Lower leg skin (tissue), 4 donors: ENCODE measurements around the gene TESK1. TPM values are rescaled to one million over a fixed set of nuclear protein-coding genes. Genes with fewer than 3 reads are reported as not detected.
"Not testable (repeated sequence)": the region's sequence is repeated elsewhere in the genome, so short reads cannot be mapped to it uniquely, and the experiment has no call there.

ENCODE experiments used
- DNase-seq, 2 donors: peaks; one replicate each; pipeline ENCODE4 v3.0.0-alpha.2; 2019; ENCODE audit warnings: low spot score in 2 of 2
- H3K4me3 ChIP-seq: fragments of 200-600 bp; sonication (generic); 2 replicates; pipeline ENCODE4 v1.5.1; 2017; ENCODE audit warnings: mild to moderate bottlenecking, low read depth; ENCODE audit not compliant: poor library complexity, severe bottlenecking
- POLR2A ChIP-seq, 2 donors: fragments of 450-650 bp; IDR thresholded peaks; one replicate each; pipeline ENCODE4 v1.6.1; 2016 to 2017; ENCODE audit warnings: antibody characterized with exemption in 2 of 2, mild to moderate bottlenecking in 1 of 2, moderate library complexity in 1 of 2
- WGBS, 2 donors: methylation state at CpG; one replicate each; pipeline ENCODE4 v1.1.5; 2018; 5-methylcytosine and 5-hydroxymethylcytosine counted together
- intact Hi-C: fragments of 100-400 bp; cut with DNase I; formaldehyde crosslinking; loops from one replicate; pipeline ENCODE4 v1.15.0; 2023; ENCODE audit warnings: low total_unique reads
- total RNA-seq, 4 donors: library from RNA; depleted of rRNA; stranded (reverse); fragments of >200 nt; gene quantifications; one replicate each; pipeline ENCODE4 v1.1.0, GENCODE V29; 2016
- TF ChIP-seq, protein P1 (sequence below), 3 donors: fragments of 450-650 bp; IDR thresholded peaks; one replicate each; pipeline ENCODE4 v1.5.1; 2016; ENCODE audit warnings: antibody characterized with exemption in 3 of 3, mild to moderate bottlenecking in 3 of 3, moderate library complexity in 2 of 3

TESK1 gene
- total RNA-seq, 4 donors from 2014 or later: 20.8 to 43.5 (median 33.0) TPM

DNA sequence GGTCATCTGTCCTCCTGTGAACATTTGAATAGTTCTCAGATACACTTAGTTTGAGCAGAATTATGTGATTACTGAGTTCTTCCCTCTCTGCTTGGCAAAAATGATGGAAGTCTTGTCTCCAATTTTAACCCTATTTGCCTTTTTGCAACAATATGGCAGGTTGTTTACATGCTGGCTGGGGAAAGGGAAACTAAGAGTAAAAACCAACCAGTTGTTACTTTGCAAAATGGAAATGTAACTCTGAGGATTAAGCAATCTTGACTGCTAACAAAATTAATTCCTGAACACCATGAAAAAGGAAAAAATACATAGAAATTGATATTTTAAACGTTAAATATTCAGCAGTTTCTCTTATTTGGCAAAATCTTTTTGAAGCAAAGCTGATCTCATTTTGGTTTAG is 34.6 kb downstream of the TESK1 start:
- TF ChIP-seq POLR2A (IDR thresholded peaks at IDR 0.05): no peak
- TF ChIP-seq, protein P1, sequence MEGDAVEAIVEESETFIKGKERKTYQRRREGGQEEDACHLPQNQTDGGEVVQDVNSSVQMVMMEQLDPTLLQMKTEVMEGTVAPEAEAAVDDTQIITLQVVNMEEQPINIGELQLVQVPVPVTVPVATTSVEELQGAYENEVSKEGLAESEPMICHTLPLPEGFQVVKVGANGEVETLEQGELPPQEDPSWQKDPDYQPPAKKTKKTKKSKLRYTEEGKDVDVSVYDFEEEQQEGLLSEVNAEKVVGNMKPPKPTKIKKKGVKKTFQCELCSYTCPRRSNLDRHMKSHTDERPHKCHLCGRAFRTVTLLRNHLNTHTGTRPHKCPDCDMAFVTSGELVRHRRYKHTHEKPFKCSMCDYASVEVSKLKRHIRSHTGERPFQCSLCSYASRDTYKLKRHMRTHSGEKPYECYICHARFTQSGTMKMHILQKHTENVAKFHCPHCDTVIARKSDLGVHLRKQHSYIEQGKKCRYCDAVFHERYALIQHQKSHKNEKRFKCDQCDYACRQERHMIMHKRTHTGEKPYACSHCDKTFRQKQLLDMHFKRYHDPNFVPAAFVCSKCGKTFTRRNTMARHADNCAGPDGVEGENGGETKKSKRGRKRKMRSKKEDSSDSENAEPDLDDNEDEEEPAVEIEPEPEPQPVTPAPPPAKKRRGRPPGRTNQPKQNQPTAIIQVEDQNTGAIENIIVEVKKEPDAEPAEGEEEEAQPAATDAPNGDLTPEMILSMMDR (IDR thresholded peaks at IDR 0.05): no peak
- DNase-seq: no peak
- no peak overlapping the region for H3K4me3 ChIP-seq
- intact Hi-C loops: no loop called here
- WGBS, 2 donors: 82 to 86% methylated on average over 1 of the region's 1 CpG

DNA sequence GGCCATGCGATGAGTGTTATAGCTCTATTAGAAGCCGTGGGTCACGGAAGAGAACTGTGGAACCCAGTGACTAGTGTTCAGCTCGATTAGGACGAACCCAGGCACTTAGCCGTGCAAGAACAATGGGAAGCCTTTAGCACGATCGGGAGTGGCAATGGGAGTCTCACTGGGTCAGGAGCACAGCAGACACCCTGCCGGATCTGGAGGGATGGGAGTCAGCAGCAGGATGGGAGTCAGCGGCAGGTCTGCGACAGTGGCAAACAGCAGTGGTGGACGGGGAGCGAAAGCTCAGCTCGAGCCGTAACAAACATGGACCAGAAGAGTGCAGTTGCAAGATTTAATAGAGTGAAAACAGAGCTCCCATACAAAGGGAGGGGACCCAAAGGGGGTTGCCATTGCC is 35.4 kb downstream of the TESK1 start:
- H3K4me3 ChIP-seq, intact Hi-C loops: not testable (repeated sequence)
- 96 to 97% methylated on average over 15 of the region's 15 CpGs for WGBS, 2 donors
- peak in 1 of 2 donors; percentile 50 for DNase-seq

DNA sequence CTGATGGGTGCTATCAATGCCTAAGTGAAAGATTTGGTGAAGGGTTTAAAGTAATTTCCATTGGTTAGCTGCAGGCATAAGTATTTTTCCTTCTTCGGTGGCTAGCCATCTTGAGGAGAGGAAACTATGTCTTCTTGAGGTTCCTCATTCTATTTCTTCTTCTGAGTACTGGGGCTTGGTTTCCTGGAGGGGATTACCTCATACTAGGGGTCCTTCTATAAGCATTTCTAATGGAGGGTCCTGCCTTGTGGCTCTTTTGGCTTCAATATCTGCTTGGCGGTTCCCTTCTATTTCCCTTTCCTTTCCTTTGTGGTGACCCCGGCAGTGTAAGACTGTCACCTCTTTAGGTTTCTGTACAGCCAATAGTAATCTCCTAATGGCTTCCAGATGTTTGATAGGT is 36.4 kb downstream of the TESK1 start:
- intact Hi-C loops, DNase-seq, H3K4me3 ChIP-seq: not testable (repeated sequence)
- WGBS, 2 donors: 91 to 92% methylated on average over 3 of the region's 3 CpGs

DNA sequence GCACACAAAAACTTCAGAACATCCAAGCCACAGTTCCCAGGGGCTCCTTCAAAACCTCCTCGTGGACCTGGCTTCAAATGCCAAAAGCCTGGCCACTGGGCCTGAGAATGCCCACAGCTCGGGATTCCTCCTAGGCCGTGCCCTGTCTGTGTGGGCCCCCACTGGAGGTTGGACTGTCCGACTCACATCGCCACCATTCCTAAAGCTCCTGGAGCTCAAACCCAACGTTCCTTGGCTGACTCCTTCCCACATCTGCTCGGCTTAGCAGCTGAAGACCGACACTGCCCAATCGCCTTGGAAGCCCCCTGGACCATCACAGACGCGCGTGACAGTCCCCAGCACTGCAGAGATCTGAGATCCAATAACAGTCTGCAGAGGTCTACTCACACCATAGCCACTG is 38.0 kb downstream of the TESK1 start:
- 88 to 93% methylated on average over 12 of the region's 12 CpGs for WGBS, 2 donors
- no peak for TF ChIP-seq POLR2A (IDR thresholded peaks at IDR 0.05)
- TF ChIP-seq, protein P1 (IDR thresholded peaks at IDR 0.05): no peak
- intact Hi-C loops: no loop called here
- peak in 1 of 2 donors; percentile 59 for DNase-seq
- no peak overlapping the region for H3K4me3 ChIP-seq

DNA sequence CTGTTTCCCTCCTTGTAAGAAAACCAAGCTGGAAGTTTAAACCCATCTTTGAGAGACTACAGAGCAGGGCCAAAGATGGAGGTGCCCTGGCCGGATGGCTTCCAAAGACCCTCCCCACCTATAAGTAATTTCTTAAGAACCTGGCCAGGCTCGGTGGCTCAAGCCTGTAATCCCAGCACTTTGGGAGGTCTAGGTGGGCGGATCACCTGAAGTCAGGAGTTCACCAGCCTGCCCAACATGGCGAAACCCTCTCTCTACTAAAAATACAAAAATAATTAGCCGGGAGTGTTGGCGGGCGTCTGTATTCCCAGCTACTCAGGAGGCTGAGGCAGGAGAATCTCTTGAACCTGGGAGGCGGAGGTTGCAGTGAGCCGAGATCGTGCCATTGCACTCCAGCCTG is 40.7 kb downstream of the TESK1 start:
- intact Hi-C loops, DNase-seq, H3K4me3 ChIP-seq: not testable (repeated sequence)
- WGBS, 2 donors: 32 to 47% methylated on average over 10 of the region's 10 CpGs

DNA sequence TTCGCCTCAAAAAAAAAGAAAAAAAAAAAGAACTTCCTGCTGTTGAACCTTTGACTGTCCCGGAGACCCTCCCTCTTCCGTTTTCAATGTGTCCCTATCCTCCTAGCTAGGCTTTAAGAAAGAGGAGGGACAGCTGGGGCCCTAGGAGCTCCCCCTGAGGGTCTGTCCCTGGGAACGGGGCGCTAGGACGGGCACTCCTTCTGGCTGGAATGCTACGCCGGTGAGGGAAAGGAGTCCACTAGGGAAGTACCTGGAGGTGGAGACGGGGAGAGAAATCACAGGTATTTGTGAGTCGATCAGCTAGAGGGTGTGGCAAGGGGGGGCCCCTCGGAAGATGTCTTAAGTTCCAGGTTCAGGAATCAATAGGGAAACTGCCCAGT is 41.1 kb downstream of the TESK1 start:
- WGBS, 2 donors: 1 to 7% methylated on average over 11 of the region's 11 CpGs

DNA sequence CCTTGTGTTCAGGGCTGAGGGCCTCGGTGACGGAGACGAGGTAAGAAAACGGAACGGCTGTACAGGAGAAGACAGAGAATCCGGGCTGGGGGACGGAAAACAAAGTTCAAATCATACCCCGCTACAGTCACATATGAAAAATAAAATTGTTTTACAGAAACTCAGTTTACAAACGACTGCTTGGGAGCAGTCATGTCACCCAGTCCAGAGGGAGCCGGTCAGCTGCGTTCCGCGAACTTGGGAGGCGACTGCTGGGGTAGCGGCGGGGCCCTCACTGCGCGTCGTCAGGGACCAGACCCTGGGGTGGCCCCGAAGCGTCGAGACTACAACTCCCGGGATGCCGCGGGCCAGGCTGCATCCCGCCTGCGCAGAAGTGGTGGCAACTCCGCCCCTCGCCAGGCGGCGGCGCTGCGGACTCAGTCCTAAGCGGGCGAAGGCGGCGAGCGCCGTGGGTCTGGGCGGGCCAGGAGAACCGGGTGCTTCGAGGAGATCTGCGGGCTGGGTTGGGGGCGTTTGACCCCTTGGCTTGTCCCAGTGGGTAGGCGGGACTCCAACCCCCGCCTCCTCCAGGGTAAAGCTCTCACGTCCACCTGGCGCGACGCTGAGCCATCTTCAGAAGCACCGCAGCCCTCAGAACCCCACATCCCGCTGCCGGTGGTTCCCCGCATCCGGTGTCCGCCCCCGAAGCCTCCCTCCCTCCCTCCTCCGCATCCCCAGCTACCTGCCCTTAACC is 41.6 kb downstream of the TESK1 start:
- WGBS, 2 donors: 0% methylated on average over 35 to 55 of the region's 58 CpGs
- peak overlapping the region; percentile 11 for H3K4me3 ChIP-seq
- intact Hi-C loops: loop anchor here (1.0 kb wide), 1 partner anchor 34 kb away; no protein-coding TSS in a partner anchor
- TF ChIP-seq, protein P1 (IDR thresholded peaks at IDR 0.05): peak in 1 of 3 donors; percentile 93
- peak in 1 of 2 donors; percentile 69 for TF ChIP-seq POLR2A (IDR thresholded peaks at IDR 0.05)
- DNase-seq: peak; percentile 94 to 99

More for the DNA sequence above, 41.1 kb downstream of the TESK1 start:
- no peak for DNase-seq
- TF ChIP-seq POLR2A (IDR thresholded peaks at IDR 0.05): no peak
- TF ChIP-seq, protein P1 (IDR thresholded peaks at IDR 0.05): no peak
- H3K4me3 ChIP-seq: peak overlapping the region; percentile 11
- intact Hi-C loops: no loop called here
